Upper lobe of left lung (tissue), 6 donors: Measurements from ENCODE around the gene ATP6V1B1. TPM values are rescaled to one million over a fixed set of nuclear protein-coding genes. Genes with fewer than 3 reads are reported as not detected.
A peak's percentile ranks its signal among the peaks of the same experiment; 100 is the strongest.

Experiments
- ATAC-seq, 2 donors: fragments of 200-7000 bp; cut with Tn5 transposase; one replicate each; pipeline ENCODE4 v1.9.1; 2022; ENCODE audit warnings: mild to moderate bottlenecking in 2 of 2, moderate library complexity in 2 of 2; ENCODE audit not compliant: low FRiP score in 2 of 2
- DNase-seq, 2 donors: peaks; one replicate each; pipeline ENCODE4 v3.0.0-alpha.2; 2019 to 2020
- H3K27ac ChIP-seq, 4 donors: fragments of 200-600 bp; sonication (generic); one replicate each; pipeline ENCODE4 v1.5.1; 2016 to 2019
- H3K27me3 ChIP-seq, 4 donors: fragments of 200-600 bp; sonication (generic); one replicate each; pipeline ENCODE4 v1.5.1; 2017 to 2019
- H3K36me3 ChIP-seq, 4 donors: fragments of 200-600 bp; sonication (generic); one replicate each; pipeline ENCODE4 v1.5.1; 2016 to 2019
- H3K4me1 ChIP-seq, 4 donors: fragments of 200-600 bp; sonication (generic); one replicate each; pipeline ENCODE4 v1.5.1; 2018 to 2019
- H3K4me3 ChIP-seq, 4 donors: fragments of 200-600 bp; sonication (generic); one replicate each; pipeline ENCODE4 v1.5.1; 2017 to 2019; ENCODE audit warnings: mild to moderate bottlenecking in 2 of 4, moderate library complexity in 1 of 4
- H3K9me3 ChIP-seq, 4 donors: fragments of 200-600 bp; sonication (generic); one replicate each; pipeline ENCODE4 v1.5.1; 2018 to 2019
- CTCF ChIP-seq, 6 experiments: fragments of 450-650 bp in 4 of 6; fragments of 200-600 bp in 2 of 6; sonication (generic) in 2 of 6; IDR thresholded peaks; one replicate each; pipeline ENCODE4 v1.5.1; 2016 to 2019; ENCODE audit warnings: antibody characterized with exemption in 6 of 6
- EP300 ChIP-seq, 4 donors: sonication (generic); formaldehyde crosslinking; IDR thresholded peaks; one replicate each; pipeline ENCODE4 v1.5.1; 2017; ENCODE audit warnings: antibody characterized with exemption in 4 of 4, control low read depth in 2 of 4
- POLR2A ChIP-seq, 4 donors: fragments of 450-650 bp; IDR thresholded peaks; one replicate each; pipeline ENCODE4 v1.5.1; 2016 to 2017; ENCODE audit warnings: antibody characterized with exemption in 4 of 4, mild to moderate bottlenecking in 2 of 4
- POLR2AphosphoS5 ChIP-seq, 2 donors: sonication (generic); formaldehyde crosslinking; IDR thresholded peaks; one replicate each; pipeline ENCODE4 v1.5.1; 2017; ENCODE audit warnings: antibody characterized with exemption in 2 of 2
- WGBS, 2 donors: methylation state at CpG; one replicate each; pipeline ENCODE4 v1.1.5; 2017 to 2018; 5-methylcytosine and 5-hydroxymethylcytosine counted together
- total RNA-seq, 6 donors: library from RNA; depleted of rRNA in 4 of 6; stranded (reverse); fragments of >200 nt in 4 of 6; gene quantifications; one replicate each; pipeline versions ENCODE4 v1.1.0 to v1.2.1, GENCODE V29; 2016 to 2021
- donor health status: DM: no; HTN: no; CAD: no; lungs with moderate emphysema.
- donor health status: DM: no; HTN: yes; CAD: no; lungs with severe emphysema.

ATP6V1B1 gene
- total RNA-seq, 6 donors from 2014 or later = 1.6 to 23.0 (median 3.2) TPM; not detected in 1

DNA sequence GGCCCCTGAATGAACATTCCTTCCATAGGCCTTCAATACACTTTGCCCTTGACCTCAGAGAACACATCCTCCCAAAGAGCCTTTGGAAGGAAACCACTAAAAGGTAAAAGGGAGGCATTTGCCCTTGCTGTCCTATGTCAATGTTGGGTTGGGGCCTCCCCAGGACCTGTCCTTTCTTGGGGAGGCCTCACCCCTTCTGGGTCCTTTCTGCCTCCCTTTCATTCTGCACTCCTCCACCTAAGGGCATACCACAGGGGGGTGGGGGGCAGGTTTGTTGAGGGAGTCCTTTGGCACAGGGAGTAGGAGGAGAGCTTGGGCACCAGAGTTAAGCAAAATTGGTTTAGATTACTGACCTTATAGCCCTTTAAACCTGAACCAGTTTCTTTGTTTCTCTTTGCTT lies 32.5 kb upstream of the ATP6V1B1 start:
- Histone ChIP-seq H3K4me1 (peaks cover 22 to 42% (median 32%) of the 10 kb centered on the region in 4 donors), H3K9me3 (no peaks in the 10 kb centered on the region), H3K27ac (no peak overlapping the region), H3K36me3 (no peaks in the 10 kb centered on the region), H3K27me3 (peaks cover 3 to 66% (median 43%) of the 10 kb centered on the region in 4 donors), H3K4me3 (no peak overlapping the region)
- no peak for ATAC-seq
- TF ChIP-seq CTCF (IDR thresholded peaks at IDR 0.05) (no peak), POLR2AphosphoS5 (IDR thresholded peaks at IDR 0.05) (no peak), EP300 (IDR thresholded peaks at IDR 0.05) (no peak), POLR2A (IDR thresholded peaks at IDR 0.05) (no peak)
- no peak for DNase-seq

- no peaks in the 10 kb centered on the region for H3K36me3 ChIP-seq
- H3K9me3 ChIP-seq = no peaks in the 10 kb centered on the region
- ATAC-seq (no peak), DNase-seq (no peak)
- H3K27me3 ChIP-seq = peaks cover 2 to 64% (median 41%) of the 10 kb centered on the region in 4 donors
- 50 to 51% methylated on average over 17 to 24 of the region's 25 CpGs for WGBS, 2 donors
- TF ChIP-seq POLR2A (IDR thresholded peaks at IDR 0.05) (no peak), POLR2AphosphoS5 (IDR thresholded peaks at IDR 0.05) (no peak), EP300 (IDR thresholded peaks at IDR 0.05) (no peak), CTCF (IDR thresholded peaks at IDR 0.05) (no peak)
- H3K27ac ChIP-seq = no peak overlapping the region
- H3K4me3 ChIP-seq = no peak overlapping the region
- peaks cover 22 to 42% (median 32%) of the 10 kb centered on the region in 4 donors for H3K4me1 ChIP-seq
These were observed 31.9 kb upstream of the ATP6V1B1 start for GRCh38 chr2:70903641-70904340.

DNA sequence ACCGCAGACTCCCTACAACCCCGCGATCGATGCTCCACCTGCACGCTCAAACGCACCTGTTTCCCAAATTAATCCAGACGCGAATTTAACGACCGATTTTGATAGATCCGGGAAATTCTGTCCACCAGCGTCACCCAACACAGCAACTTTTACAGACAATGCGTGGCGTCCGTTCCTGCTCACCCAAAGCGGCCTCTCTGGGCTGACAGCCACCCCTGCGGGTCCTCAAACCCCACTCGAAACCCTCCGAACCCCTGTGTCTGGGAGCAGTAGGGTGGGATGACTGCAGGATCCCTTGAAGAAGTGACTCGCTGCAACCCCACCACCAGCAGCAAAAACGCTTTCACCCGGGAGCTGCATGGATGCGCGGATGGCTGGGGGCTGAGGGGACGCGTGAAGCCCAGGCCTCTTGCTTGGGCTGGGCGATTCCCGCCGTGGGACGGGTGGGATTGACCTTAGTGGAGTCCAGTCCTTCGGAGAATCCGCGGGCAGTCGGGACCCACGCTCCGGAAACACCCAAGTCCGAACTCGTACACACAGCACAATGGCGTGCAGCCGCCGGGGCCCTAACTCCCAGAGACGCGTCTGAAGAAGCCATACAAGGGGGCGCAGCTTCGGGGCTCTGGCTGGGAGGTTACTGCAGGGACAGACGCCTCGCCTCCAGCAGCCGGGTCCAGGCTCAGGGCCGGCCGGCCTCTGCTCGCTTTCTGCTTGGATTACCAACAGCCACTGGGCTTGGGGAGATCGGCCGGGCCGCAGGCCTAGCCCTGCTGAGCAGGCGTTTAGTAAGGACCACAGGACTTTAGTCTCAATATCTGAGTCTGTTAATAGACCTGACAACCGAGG lies 31.1 kb upstream of the ATP6V1B1 start:
- Histone ChIP-seq H3K36me3 (no peaks in the 10 kb centered on the region), H3K4me3 (no peak overlapping the region), H3K9me3 (no peaks in the 10 kb centered on the region), H3K27me3 (peaks cover 0 to 56% (median 35%) of the 10 kb centered on the region in 4 donors), H3K4me1 (peaks cover 21 to 36% (median 27%) of the 10 kb centered on the region in 4 donors), H3K27ac (no peak overlapping the region)
- no peak for TF ChIP-seq POLR2A (IDR thresholded peaks at IDR 0.05)
- TF ChIP-seq POLR2AphosphoS5 (IDR thresholded peaks at IDR 0.05) = no peak
- TF ChIP-seq EP300 (IDR thresholded peaks at IDR 0.05) = no peak
- ATAC-seq (no peak), DNase-seq (peak in 1 of 2 donors; percentile 71)
- WGBS, 2 donors = 41 to 51% methylated on average over 26 to 53 of the region's 56 CpGs

DNA sequence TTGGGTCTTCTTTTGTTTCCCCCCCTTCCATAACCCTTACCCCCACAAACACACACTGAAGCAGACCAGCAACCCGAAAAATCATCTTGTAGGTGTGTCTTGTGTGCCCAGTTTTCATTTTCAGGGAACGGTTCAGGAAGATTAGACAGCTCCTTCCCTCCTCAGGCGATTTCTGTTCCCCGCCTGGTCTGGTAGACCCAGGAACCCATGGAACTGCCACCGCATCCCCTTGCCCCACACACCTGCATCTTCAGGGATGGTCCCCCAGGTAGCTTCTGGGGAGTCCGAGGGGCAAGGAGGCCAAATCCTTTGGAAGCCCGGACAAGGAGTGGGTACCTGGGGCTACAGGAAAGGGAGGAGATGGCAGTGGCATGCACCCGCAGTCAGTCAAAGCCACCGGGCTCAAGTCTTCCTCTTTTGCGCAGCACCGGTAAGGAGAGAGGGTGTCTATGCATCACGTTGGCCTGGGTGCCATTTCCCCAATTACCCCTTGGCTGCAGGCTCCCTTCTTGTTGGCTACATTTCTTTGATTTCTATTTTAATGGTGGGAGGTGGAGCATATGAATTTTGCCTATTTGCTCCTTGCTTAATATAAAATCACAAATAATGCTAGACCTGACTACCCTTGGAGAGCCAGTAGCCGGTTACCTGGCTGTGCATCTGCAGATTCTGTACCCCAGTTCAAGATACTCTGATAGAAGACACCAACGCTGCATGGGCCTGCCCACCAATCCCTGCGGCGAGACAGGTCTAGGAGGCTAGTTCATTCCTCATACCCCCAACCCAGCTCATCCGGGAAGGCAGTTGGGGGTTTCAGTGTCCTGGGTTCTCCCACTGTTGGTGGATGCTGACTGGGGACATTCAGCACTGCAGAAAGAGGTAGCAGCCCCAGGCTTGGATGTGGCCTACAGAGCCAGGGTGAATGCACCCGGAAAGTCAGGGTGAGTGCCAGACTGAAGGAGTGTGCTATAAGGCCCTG lies 30.0 kb upstream of the ATP6V1B1 start:
- ATAC-seq (no peak), DNase-seq (no peak)
- H3K27me3 ChIP-seq = peaks cover 0 to 44% (median 25%) of the 10 kb centered on the region in 4 donors
- WGBS, 2 donors = 48 to 55% methylated on average over 15 to 18 of the region's 18 CpGs
- peaks cover 12 to 24% (median 16%) of the 10 kb centered on the region in 4 donors for H3K4me1 ChIP-seq
- no peaks in the 10 kb centered on the region for H3K9me3 ChIP-seq
- H3K27ac ChIP-seq = no peak overlapping the region
- no peak for TF ChIP-seq POLR2A (IDR thresholded peaks at IDR 0.05)
- TF ChIP-seq POLR2AphosphoS5 (IDR thresholded peaks at IDR 0.05) = no peak
- TF ChIP-seq EP300 (IDR thresholded peaks at IDR 0.05) = no peak
- TF ChIP-seq CTCF (IDR thresholded peaks at IDR 0.05) = no peak
- no peaks in the 10 kb centered on the region for H3K36me3 ChIP-seq
- no peak overlapping the region for H3K4me3 ChIP-seq
